Measurements from ENCODE around the gene SIX5.

GRCh38 chr19:45752639-45753038, 16.4 kb downstream of the SIX5 start:
- TF ChIP-seq POLR2AphosphoS5 (IDR thresholded peaks at IDR 0.05; ENCODE audit: low read depth, low read length) (no peak), CTCF (IDR thresholded peaks at IDR 0.05) (no peak)
